Thyroid gland (tissue), 4 donors: ENCODE measurements around the gene ZNF384. TPM values are rescaled to one million over a fixed set of nuclear protein-coding genes. Genes with fewer than 3 reads are reported as not detected.

Source experiments
- DNase-seq, 2 donors: peaks; one replicate each; pipeline ENCODE4 v3.0.0-alpha.2; 2019
- H3K27ac ChIP-seq, 3 donors: fragments of 200-600 bp; sonication (generic); 1 replicate in 2 of 3; 2 replicates in 1 of 3; pipeline ENCODE4 v1.5.1; 2016 to 2019; ENCODE audit warnings: mild to moderate bottlenecking in 1 of 3, moderate library complexity in 1 of 3
- H3K27me3 ChIP-seq: fragments of 200-600 bp; sonication (generic); one replicate; pipeline ENCODE4 v1.5.1; 2019
- H3K36me3 ChIP-seq, 2 donors: fragments of 200-600 bp; sonication (generic); one replicate each; pipeline ENCODE4 v1.5.1; 2016 to 2019
- H3K4me1 ChIP-seq, 2 donors: fragments of 200-600 bp; sonication (generic); one replicate each; pipeline ENCODE4 v1.5.1; 2017 to 2019
- H3K4me3 ChIP-seq, 3 donors: fragments of 200-600 bp; sonication (generic); replicated peaks in 1 of 3; 1 replicate in 2 of 3; 2 replicates in 1 of 3; pipeline ENCODE4 v1.5.1; 2016; ENCODE audit warnings: mild to moderate bottlenecking in 1 of 3
- H3K9me3 ChIP-seq: fragments of 200-600 bp; sonication (generic); one replicate; pipeline ENCODE4 v1.5.1; 2017
- POLR2A ChIP-seq, 2 donors: fragments of 450-650 bp; IDR thresholded peaks; one replicate each; pipeline ENCODE4 v1.6.1; 2017; ENCODE audit warnings: antibody characterized with exemption in 2 of 2, mild to moderate bottlenecking in 2 of 2, moderate library complexity in 1 of 2
- WGBS, 2 donors: methylation state at CpG; one replicate each; pipeline ENCODE4 v1.1.5; 2017; 5-methylcytosine and 5-hydroxymethylcytosine counted together
- intact Hi-C: fragments of 100-400 bp; cut with DNase I; formaldehyde crosslinking; loops from one replicate; pipeline ENCODE4 v1.15.1; 2023
- total RNA-seq, 4 donors: library from RNA; depleted of rRNA; stranded (reverse); fragments of >200 nt; gene quantifications; one replicate each; pipeline ENCODE4 v1.2.3, GENCODE V29; 2016
- TF ChIP-seq, protein P1 (sequence below), 6 experiments: fragments of 200-600 bp in 3 of 6; fragments of 450-650 bp in 3 of 6; sonication (generic) in 3 of 6; IDR thresholded peaks; one replicate each; pipeline ENCODE4 v1.5.1; 2016 to 2019; ENCODE audit warnings: antibody characterized with exemption in 6 of 6, mild to moderate bottlenecking in 2 of 6, inconsistent platforms in 1 of 6, moderate library complexity in 1 of 6

Gene ZNF384
- total RNA-seq, 4 donors from 2014 or later, result 41.9 to 72.8 (median 53.1) TPM

DNA sequence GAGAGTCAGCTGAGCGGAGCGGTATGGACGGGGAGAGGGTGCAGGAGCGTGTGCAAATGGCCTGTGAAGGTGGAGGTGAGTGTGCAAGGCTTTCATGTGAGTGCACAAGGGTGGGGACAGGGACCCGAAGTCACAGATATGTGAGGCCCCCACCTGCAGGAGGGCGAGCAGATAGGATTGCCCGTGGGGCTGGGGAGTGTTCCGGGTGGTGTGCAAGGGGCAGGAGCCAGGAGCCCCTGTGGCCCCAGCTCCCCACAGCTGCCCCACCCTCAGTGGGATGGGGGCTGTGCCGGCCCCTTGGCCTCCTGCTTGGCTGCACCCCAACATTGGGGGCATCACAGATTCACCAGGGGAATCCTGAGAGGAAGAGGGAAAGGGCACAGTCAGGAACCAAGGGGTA, 5.5 kb upstream of the ZNF384 start:
- 78 to 85% methylated on average over 9 of the region's 9 CpGs for WGBS, 2 donors

DNA sequence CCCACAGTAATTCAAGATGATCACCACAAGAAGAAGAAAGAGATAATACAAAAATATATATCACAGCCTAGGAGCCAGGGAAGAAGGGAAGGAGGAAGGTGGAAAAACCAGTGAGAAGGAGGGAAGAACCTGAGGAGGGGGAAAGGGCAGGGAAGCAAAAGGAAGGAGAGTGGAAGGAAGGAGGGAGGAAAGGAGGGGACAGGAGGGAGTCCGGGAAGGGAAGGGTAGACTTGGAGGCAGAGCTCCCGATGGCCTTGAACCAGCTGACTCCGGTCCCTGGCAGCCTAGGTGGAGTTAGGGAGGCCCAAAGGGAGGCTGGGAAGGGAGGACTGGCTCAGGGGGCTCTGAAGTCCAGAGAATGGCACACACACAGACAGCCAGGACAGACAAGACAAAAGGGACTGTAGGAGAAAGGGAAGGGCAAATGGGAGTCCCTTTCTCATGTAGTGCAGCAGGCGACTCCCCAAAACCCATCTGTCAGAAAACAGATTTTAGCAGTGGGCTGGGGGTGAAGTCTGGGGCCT, 4.7 kb upstream of the ZNF384 start:
- peaks cover 5 to 10% of the 10 kb centered on the region in 2 donors for H3K4me1 ChIP-seq
- H3K36me3 ChIP-seq, result no peaks in the 10 kb centered on the region
- H3K9me3 ChIP-seq, result no peaks in the 10 kb centered on the region
- no peaks in the 10 kb centered on the region for H3K27me3 ChIP-seq
- WGBS, 2 donors, result 76 to 78% methylated on average over 4 of the region's 4 CpGs
- TF ChIP-seq, protein P1, sequence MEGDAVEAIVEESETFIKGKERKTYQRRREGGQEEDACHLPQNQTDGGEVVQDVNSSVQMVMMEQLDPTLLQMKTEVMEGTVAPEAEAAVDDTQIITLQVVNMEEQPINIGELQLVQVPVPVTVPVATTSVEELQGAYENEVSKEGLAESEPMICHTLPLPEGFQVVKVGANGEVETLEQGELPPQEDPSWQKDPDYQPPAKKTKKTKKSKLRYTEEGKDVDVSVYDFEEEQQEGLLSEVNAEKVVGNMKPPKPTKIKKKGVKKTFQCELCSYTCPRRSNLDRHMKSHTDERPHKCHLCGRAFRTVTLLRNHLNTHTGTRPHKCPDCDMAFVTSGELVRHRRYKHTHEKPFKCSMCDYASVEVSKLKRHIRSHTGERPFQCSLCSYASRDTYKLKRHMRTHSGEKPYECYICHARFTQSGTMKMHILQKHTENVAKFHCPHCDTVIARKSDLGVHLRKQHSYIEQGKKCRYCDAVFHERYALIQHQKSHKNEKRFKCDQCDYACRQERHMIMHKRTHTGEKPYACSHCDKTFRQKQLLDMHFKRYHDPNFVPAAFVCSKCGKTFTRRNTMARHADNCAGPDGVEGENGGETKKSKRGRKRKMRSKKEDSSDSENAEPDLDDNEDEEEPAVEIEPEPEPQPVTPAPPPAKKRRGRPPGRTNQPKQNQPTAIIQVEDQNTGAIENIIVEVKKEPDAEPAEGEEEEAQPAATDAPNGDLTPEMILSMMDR (IDR thresholded peaks at IDR 0.05), result no peak
- no peak for TF ChIP-seq POLR2A (IDR thresholded peaks at IDR 0.05)
- no peak overlapping the region for H3K4me3 ChIP-seq
- intact Hi-C loops, result loop anchor here (5.0 kb wide), 1 partner anchor 33 kb away; no protein-coding TSS in a partner anchor
- H3K27ac ChIP-seq, result no peak overlapping the region
- DNase-seq, result no peak

More for the DNA sequence above, 5.5 kb upstream of the ZNF384 start:
- Histone ChIP-seq H3K36me3 (no peaks in the 10 kb centered on the region), H3K27me3 (no peaks in the 10 kb centered on the region), H3K4me1 (peaks cover 5 to 10% of the 10 kb centered on the region in 2 donors), H3K9me3 (no peaks in the 10 kb centered on the region), H3K4me3 (no peak overlapping the region), H3K27ac (no peak overlapping the region)
- intact Hi-C loops, result loop anchor here (5.0 kb wide), 2 partner anchors 33 to 42 kb away; no protein-coding TSS in a partner anchor
- no peak for DNase-seq
- no peak for TF ChIP-seq POLR2A (IDR thresholded peaks at IDR 0.05)
- TF ChIP-seq, protein P1 (IDR thresholded peaks at IDR 0.05), result no peak

DNA sequence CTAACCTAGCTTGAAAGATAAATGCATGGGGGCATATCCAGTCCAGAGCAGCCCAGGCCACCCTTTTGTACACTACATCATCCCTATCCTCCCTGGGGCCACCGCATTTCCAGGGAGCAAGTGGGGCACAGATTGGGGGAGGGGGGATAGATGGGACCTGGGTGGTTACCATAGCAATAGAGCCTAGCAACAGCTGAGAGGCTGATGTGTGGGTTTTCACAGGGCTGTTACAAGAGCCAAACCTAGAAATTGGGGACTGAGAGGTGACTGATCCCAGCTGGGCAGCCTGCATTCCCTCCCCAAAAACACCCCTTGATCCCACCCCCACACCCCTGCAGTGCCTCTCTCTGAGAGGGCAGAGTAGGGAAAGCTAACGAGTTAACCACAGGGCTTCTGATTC, 3.7 kb upstream of the ZNF384 start:
- intact Hi-C loops, result loop anchor here (5.0 kb wide), 1 partner anchor 34 kb away; no protein-coding TSS in a partner anchor
- peaks cover 11 to 12% of the 10 kb centered on the region in 2 donors for H3K4me1 ChIP-seq
- H3K36me3 ChIP-seq, result no peaks in the 10 kb centered on the region
- H3K4me3 ChIP-seq, result no peak overlapping the region
- DNase-seq, result no peak
- no peaks in the 10 kb centered on the region for H3K9me3 ChIP-seq
- H3K27me3 ChIP-seq, result no peaks in the 10 kb centered on the region
- no peak for TF ChIP-seq POLR2A (IDR thresholded peaks at IDR 0.05)
- TF ChIP-seq, protein P1 (IDR thresholded peaks at IDR 0.05), result no peak
- no peak overlapping the region for H3K27ac ChIP-seq
- 78 to 92% methylated on average over 2 of the region's 2 CpGs for WGBS, 2 donors

DNA sequence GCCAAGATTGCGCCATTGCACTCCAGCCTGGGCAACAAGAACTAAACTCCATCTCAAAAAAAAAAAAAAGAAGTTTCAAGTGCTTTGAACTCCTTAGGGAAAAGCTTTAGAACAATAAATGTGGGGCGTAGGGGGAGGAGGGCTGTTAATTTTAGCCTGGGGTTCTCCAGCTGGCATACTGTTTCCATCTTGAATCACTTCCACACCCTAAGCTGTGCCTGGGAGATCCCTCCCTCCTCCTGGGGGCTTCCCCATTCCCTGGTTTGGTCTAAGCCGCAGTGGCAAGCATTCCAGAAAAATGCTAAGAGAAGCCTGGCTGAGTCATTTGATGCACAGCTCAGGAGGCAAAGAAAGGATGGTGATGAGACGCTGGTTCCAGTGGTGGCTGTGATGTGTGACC, 2.3 kb upstream of the ZNF384 start:
- Histone ChIP-seq H3K36me3 (no peaks in the 10 kb centered on the region), H3K9me3 (no peaks in the 10 kb centered on the region), H3K4me1 (peaks cover 21 to 26% of the 10 kb centered on the region in 2 donors), H3K4me3 (no peak overlapping the region), H3K27ac (no peak overlapping the region), H3K27me3 (no peaks in the 10 kb centered on the region)
- TF ChIP-seq, protein P1 (IDR thresholded peaks at IDR 0.05), result no peak
- TF ChIP-seq POLR2A (IDR thresholded peaks at IDR 0.05), result no peak
- no peak for DNase-seq
- intact Hi-C loops, result loop anchor here (5.0 kb wide), 1 partner anchor 36 kb away; no protein-coding TSS in a partner anchor
- 76 to 79% methylated on average over 4 of the region's 4 CpGs for WGBS, 2 donors

DNA sequence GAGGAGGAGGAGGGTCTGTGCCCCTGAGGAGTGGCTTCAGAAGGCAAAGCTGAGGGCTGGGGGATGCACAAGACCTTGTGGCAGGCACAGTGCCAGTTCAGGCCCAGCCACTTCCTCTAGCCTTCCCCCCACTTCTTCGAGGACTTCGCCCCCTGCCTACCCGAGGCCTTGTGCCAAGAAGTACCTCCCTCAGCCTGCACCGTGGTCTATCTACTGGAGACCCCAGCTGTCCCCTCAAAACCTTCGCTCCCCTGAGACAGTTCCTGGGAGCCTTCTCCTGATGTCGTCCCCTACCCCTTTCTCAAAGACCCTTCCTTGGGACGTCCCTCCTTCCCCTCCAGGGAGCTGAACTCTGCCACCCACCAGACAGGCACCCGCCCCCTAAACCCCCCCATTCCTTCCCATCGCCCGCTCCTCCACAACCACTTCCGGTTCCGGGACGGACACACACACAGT, 604 bp downstream of the ZNF384 start:
- peak; percentile 16 to 41 for DNase-seq
- H3K9me3 ChIP-seq, result no peaks in the 10 kb centered on the region
- H3K27me3 ChIP-seq, result no peaks in the 10 kb centered on the region
- no peaks in the 10 kb centered on the region for H3K36me3 ChIP-seq
- peaks cover 21 to 31% of the 10 kb centered on the region in 2 donors for H3K4me1 ChIP-seq
- TF ChIP-seq, protein P1 (IDR thresholded peaks at IDR 0.05), result no peak
- TF ChIP-seq POLR2A (IDR thresholded peaks at IDR 0.05), result no peak
- intact Hi-C loops, result no loop called here
- 1 to 2% methylated on average over 11 to 13 of the region's 13 CpGs for whole genome bisulfite sequencing, 2 donors
- peak overlapping the region; percentile 85 to 99 (median 96) for H3K27ac ChIP-seq
- peak overlapping the region; percentile 17 to 91 (median 80) for H3K4me3 ChIP-seq
